SK-N-SH (cell line): ENCODE data around the gene ACP4. TPM values are rescaled to one million over a fixed set of nuclear protein-coding genes. Genes with fewer than 3 reads are reported as not detected.

ENCODE experiments used
- CTCF ChIA-PET: fragments of 300-600, 350-600 bp; formaldehyde crosslinking; extraction: SDS; loops from one replicate; lab custom pipeline; 2021; lab: Yijun Ruan, JAX
- POLR2A ChIA-PET: fragments of 350-600 bp; sonication (Branson Sonifier 250); formaldehyde crosslinking; extraction: SDS; loops from one replicate; lab custom pipeline; 2020; ENCODE audit warnings: antibody characterized with exemption, inconsistent platforms; lab: Yijun Ruan, JAX
- DNase-seq: peaks from one replicate; pipeline ENCODE4 v3.0.0; 2012
- H2AFZ ChIP-seq: fragments of 200-600 bp; sonication (generic); 2 replicates; pipeline ENCODE4 v1.8.1; 2016; ENCODE audit warnings: antibody characterized with exemption, mild to moderate bottlenecking, low read depth
- H3F3A ChIP-seq: fragments of 200-600 bp; sonication (generic); replicated peaks from 2 replicates; pipeline ENCODE3; 2016; ENCODE audit warnings: antibody characterized with exemption, mild to moderate bottlenecking; ENCODE audit not compliant: insufficient read depth
- H3K27ac ChIP-seq, 2 experiments: fragments of 200-500 bp in 1 of 2; fragments of 200-600 bp in 1 of 2; sonication (Bioruptor generic) in 1 of 2; sonication (generic), shearing (Covaris generic) in 1 of 2; 2 replicates each; pipeline versions ENCODE4 v1.5.1 to v1.6.1; 2014 to 2016; ENCODE audit warnings: low read depth in 2 of 2, inconsistent platforms in 1 of 2, low read length in 1 of 2, mild to moderate bottlenecking in 1 of 2, mixed read lengths in 1 of 2
- H3K27me3 ChIP-seq: fragments of 200-600 bp; sonication (generic), shearing (Covaris generic); 2 replicates; pipeline ENCODE4 v1.6.1; 2016; ENCODE audit warnings: mixed run types; ENCODE audit not compliant: insufficient read depth
- H3K36me3 ChIP-seq, 2 experiments: fragments of 200-500 bp in 1 of 2; fragments of 200-600 bp in 1 of 2; sonication (Bioruptor generic) in 1 of 2; sonication (generic) in 1 of 2; replicated peaks in 1 of 2; 2 replicates each; pipeline versions ENCODE3 to v1.5.1; 2014 to 2016; ENCODE audit warnings: low read length in 1 of 2, mild to moderate bottlenecking in 1 of 2; ENCODE audit not compliant: insufficient read depth in 2 of 2, control insufficient read depth in 1 of 2
- H3K4me1 ChIP-seq, 2 experiments: fragments of 200-500 bp in 1 of 2; fragments of 200-600 bp in 1 of 2; sonication (Bioruptor generic) in 1 of 2; sonication (generic), shearing (Covaris generic) in 1 of 2; 2 replicates each; pipeline versions ENCODE4 v1.5.1 to v1.6.1; 2014 to 2016; ENCODE audit warnings: low read depth in 1 of 2, low read length in 1 of 2, mixed run types in 1 of 2; ENCODE audit not compliant: insufficient read depth in 2 of 2, control insufficient read depth in 1 of 2
- H3K4me2 ChIP-seq: fragments of 200-600 bp; sonication (generic), shearing (Covaris generic); 2 replicates; pipeline ENCODE4 v1.6.1; 2017; ENCODE audit warnings: mixed run types
- H3K4me3 ChIP-seq, 2 experiments: fragments of 200-500 bp in 1 of 2; fragments of 200-600 bp in 1 of 2; sonication (Bioruptor generic) in 1 of 2; sonication (generic), shearing (Covaris generic) in 1 of 2; 2 replicates each; pipeline versions ENCODE4 v1.5.1 to v1.8.1; 2014 to 2016; ENCODE audit warnings: low read depth in 2 of 2, inconsistent platforms in 1 of 2, low read length in 1 of 2, mild to moderate bottlenecking in 1 of 2, mixed read lengths in 1 of 2, moderate library complexity in 1 of 2
- H3K79me2 ChIP-seq: fragments of 200-600 bp; sonication (generic); 2 replicates; pipeline ENCODE4 v1.8.1; 2017; ENCODE audit warnings: mild to moderate bottlenecking; ENCODE audit not compliant: insufficient read depth
- H3K9ac ChIP-seq: fragments of 200-600 bp; sonication (generic); 2 replicates; pipeline ENCODE4 v1.6.1; 2017; ENCODE audit warnings: mixed run types
- H3K9me2 ChIP-seq: fragments of 200-600 bp; sonication (generic); 2 replicates; pipeline ENCODE4 v1.6.1; 2017; ENCODE audit warnings: mixed run types
- H3K9me3 ChIP-seq: fragments of 200-600 bp; sonication (generic); 2 replicates; pipeline ENCODE4 v1.6.1; 2017; ENCODE audit warnings: mixed run types, mild to moderate bottlenecking, moderate library complexity
- H4K20me1 ChIP-seq: fragments of 200-600 bp; sonication (generic); 2 replicates; pipeline ENCODE4 v1.6.1; 2017; ENCODE audit warnings: mild to moderate bottlenecking, mixed run types; ENCODE audit not compliant: insufficient read depth
- EP300 ChIP-seq, 2 experiments: IDR thresholded peaks; 2 replicates each; pipeline versions ENCODE4 v1.4.0 to v1.6.1; 2012; ENCODE audit warnings: borderline replicate concordance in 1 of 2, low read depth in 1 of 2, low read length in 1 of 2
- GATA2 ChIP-seq: sonication (generic); formaldehyde crosslinking; IDR thresholded peaks from 2 replicates; pipeline ENCODE4 v1.5.0; 2020; ENCODE audit warnings: mild to moderate bottlenecking, missing genetic modification reagents
- IRF3 ChIP-seq: fragments of 150-350 bp; IDR thresholded peaks from 2 replicates; pipeline ENCODE4 v1.6.1; 2016; ENCODE audit warnings: mild to moderate bottlenecking, low read depth, low read length
- MEF2A ChIP-seq: IDR thresholded peaks from 2 replicates; pipeline ENCODE4 v1.4.0; 2012; ENCODE audit warnings: low read depth, borderline replicate concordance
- PBX3 ChIP-seq: IDR thresholded peaks from 2 replicates; pipeline ENCODE4; 2012
- REST ChIP-seq: IDR thresholded peaks from 2 replicates; pipeline ENCODE4 v1.6.1; 2012; ENCODE audit warnings: mild to moderate bottlenecking, low read depth, low read length, moderate library complexity
- RFX5 ChIP-seq: IDR thresholded peaks from 2 replicates; pipeline ENCODE4 v1.6.1; 2012; ENCODE audit warnings: mild to moderate bottlenecking, improper control_type of control experiment, low read length
- RXRA ChIP-seq: IDR thresholded peaks from 2 replicates; pipeline ENCODE4 v1.4.0; 2012; ENCODE audit warnings: low read depth, mild to moderate bottlenecking, borderline replicate concordance
- SMC3 ChIP-seq: IDR thresholded peaks from 2 replicates; pipeline ENCODE4 v1.6.1; 2012; ENCODE audit warnings: low read depth, low read length, improper control_type of control experiment
- YY1 ChIP-seq: IDR thresholded peaks from 2 replicates; pipeline ENCODE4 v1.4.0; 2012; ENCODE audit warnings: low read depth, mild to moderate bottlenecking
- WGBS: methylation state at CpG from one replicate; pipeline ENCODE4 v1.1.6; 2017; ENCODE audit warnings: low lambda C conversion rate; 5-methylcytosine and 5-hydroxymethylcytosine counted together
- polyA plus RNA-seq, 3 experiments: library from polyadenylated mRNA; depleted of rRNA; stranded (reverse); fragments of >200 nt; gene quantifications; 2 replicates each; pipeline ENCODE4 v1.2.3, GENCODE V29; 2012

The ACP4 gene
- polyA plus RNA-seq, 1 of the 3 experiments (the other 2 are of a cell fraction), result not detected

- Histone ChIP-seq H3K36me3 (no peaks in the 10 kb centered on the region), H3K27me3 (peaks cover 60% of the 10 kb centered on the region), H3K27ac (no peak overlapping the region), H3K4me1 (no peaks in the 10 kb centered on the region), H3K4me3 (no peak overlapping the region), H3K9ac (no peak overlapping the region), H3F3A (no peaks in the 10 kb centered on the region), H3K9me3 (no peaks in the 10 kb centered on the region), H3K9me2 (no peaks in the 10 kb centered on the region), H3K4me2 (no peak overlapping the region), H3K79me2 (no peaks in the 10 kb centered on the region), H2AFZ (no peak overlapping the region), H4K20me1 (no peaks in the 10 kb centered on the region)
- POLR2A ChIA-PET, result interaction anchor here (1.5 kb wide), 1 partner anchor 54 kb away, joined by 6 read pairs; no protein-coding TSS in a partner anchor
- DNase-seq, result peak; percentile 51
- WGBS, result 13% methylated on average over 7 of the region's 7 CpGs
- TF ChIP-seq MEF2A (no peak), RFX5 (no peak), RXRA (no peak), SMC3 (no peak), IRF3 (no peak), GATA2 (CRISPR knock-in tag) (no peak), REST (no peak), YY1 (no peak), EP300 (IDR thresholded peaks at IDR 0.05; ENCODE audit: borderline replicate concordance in 1 of 2, low read depth in 1 of 2, low read length in 1 of 2) (no peak), PBX3 (no peak)
- CTCF ChIA-PET, result interaction anchor here (1.2 to 9.7 kb wide), 10 partner anchors 16 to 422 kb away, joined by 4 to 113 read pairs (median 7); partner anchors contain the start of gene CLEC11A
Observed at GRCh38 chr19:50778906-50779430, 11.2 kb upstream of the ACP4 start.
